HG03064 (cell line): ENCODE measurements around the gene PLAC1.

Source experiments
- ATAC-seq: cut with Tn5 transposase; IDR thresholded peaks from one replicate; pipeline ENCODE4 v1.9.1; 2021; ENCODE audit warnings: low read depth; ENCODE audit not compliant: unreplicated experiment

The PLAC1 gene

DNA sequence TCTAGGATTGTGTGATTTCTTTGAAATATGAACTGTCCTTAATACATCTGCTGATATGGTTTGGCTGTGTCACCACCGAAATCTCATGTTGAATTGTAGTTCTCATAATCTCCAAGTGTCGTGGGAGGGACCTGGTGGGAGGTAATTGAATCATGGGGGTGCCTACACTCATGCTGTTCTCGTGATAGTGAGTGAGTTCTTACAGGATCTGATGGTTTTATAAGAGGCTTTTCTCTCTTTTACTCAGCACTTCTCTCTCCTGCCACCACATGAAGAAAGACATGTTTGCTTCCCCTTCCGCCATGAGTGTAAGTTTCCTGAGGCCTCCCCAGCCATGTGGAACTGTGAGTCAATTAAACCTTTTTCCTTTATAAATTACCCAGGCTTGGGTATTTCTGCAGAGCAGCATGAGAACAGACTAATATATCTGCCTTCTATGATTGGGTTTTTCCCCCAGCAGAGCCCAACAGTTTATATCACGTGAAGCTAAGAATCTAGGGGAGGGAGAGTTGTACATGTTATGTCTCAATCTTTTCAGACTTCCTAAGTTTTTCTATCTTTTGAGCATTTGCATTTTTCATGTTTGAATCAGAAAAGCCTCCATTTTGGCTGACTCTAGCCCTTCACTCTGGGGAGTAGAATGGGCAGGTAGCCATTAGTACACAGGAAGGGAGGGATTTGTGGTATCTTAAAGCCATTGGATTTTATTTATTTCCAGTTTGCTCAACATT is 58.9 kb downstream of the PLAC1 start:
- ATAC-seq, result no peak

DNA sequence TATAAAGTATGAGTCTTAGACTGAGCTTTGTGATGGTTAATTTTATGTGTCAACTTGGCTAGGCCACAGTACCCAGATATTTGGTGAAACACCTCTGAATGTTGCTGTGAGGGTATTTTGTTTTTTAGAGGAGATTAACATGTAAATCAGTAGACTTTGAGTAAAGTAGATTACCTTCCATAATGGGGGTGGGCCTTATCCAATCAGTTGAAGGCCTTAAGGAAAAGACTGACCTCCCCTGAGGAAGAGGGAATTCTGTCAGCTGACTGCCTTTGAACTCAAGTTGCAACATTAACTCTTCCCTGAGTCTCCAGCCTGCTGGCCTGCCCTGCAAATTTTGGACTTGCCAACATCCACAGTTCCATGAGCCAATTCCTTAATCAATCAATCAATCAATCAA is 66.0 kb downstream of the PLAC1 start:
- no peak for ATAC-seq

DNA sequence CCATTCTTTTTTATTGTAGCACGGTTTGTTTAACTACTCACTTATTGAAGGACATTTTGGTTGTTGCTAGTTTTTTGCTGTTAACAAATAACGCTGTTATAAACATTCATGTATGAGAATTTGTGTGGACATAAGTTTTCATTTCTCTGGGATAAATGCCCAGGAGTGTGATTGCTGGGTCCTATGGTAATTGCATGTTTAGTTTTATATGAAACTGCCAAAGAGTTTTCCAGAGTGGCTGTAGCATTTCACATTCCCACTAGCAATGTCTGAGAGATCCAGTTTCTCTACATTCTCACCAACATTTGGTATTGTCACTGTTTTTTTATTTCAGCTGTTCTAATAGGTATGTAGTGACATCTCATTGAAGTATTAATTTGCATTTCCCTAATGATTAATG is 66.8 kb downstream of the PLAC1 start:
- no peak for ATAC-seq

DNA sequence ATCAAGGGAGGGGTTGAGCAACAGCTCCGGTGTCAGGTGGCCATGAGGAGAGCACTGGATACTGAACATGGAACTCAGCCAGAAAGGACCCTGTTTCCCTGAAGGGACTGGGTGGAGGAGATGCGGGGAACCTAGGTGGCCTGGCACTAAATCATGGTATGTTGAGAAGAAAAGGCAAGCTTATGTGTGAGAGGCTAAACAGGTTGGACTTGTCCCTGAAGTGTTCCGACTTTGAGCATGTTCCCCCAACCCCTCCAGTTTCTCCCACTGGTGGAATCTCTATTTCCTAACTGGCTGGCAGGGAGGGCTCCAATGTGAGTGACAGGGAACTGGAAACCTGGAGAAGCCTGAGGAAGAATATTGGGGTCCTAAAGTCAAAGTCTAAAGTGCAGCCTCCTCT is 69.5 kb downstream of the PLAC1 start:
- no peak for ATAC-seq

DNA sequence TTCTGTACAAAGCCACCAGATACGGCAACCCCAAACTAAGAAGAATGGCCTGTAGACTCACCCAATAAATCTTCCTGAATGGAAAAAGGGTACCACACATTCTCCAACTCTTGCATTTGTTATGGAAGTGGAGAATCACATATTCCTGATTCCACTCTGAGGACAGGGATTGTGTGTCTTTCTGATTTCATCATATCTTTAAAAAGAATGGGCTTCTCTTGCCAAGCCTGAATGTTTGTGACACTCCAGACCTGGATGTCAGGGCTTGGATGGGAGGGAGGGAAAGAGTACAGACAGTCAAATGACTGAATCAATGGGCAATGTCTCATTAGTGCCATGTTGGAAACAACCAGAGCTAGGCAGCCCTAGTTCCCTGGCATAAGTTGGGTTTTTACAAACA is 77.4 kb downstream of the PLAC1 start:
- ATAC-seq, result no peak

DNA sequence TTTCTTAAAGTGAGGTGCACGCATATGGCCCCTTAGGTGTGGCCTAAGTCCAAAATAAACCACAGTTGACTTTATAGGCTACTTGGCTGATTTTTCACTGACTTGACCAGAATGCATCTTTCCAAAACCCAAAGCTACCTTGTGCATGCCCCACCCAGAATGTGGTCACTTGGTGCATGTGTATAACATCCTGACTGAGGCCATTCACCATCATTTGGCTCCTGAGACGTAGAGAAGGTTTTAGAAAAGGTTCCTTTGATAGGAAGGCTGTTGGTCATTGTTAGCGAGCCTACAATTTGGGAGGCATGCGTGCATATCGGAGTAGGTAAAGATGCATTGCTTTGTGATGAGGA is 84.6 kb downstream of the PLAC1 start:
- no peak for ATAC-seq

DNA sequence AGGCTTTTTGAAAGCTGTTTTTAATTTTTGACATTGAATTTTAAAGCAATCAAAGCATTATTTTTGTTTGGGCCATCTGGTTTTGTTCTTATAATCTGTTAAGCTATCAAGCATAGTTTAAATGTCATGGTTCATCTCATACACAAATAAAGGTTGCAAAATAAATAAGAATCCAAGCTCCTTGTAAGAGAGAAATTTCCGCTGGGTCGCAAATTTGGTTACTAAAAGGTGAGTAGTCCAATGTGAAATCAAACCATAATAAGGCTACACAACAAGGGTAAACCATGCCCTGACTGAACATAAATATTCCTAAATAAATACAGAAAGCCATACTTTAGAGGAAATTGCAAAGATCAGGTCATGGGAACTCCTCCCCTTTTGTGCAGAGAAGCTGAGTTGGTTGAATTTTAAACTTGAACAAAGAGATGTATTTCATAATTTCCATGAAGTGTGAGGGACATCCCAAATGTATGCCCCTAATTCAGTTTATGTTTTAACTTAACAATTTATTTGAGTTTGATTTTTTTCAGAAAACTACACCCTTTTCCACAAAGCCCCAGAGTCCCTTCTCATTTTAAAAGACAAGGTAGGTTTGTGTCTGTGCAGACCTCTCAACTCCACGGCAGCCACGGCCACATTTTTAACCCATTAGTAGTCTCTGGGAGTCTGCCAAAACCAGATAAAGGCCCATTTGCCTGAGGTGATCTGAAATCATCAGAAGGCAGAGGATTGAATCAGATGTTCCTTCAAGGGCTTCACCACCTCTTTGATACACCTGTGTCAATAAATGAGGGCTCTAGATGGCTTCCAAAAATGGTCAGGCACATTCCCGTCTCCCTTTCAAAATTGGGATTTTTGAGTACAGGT is 85.2 kb downstream of the PLAC1 start:
- no peak for ATAC-seq

DNA sequence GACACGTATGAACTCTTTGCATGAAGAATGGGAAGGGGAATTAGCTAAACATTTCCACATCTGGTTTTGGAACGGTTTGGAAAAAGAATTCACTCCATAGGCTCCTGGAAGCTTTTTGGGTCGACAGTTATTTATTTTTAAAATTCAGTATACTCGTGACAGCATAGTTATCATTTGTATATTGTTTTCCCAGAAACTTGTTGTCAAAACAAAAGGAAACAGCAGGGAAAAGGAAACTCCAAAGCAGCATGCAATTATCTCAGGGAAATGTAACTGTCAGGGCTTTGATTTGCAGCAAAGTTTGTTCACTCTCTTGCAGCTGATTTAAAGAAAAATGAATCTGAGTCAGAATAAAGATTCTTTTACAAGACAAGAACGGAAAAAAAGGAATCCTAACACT is 86.5 kb downstream of the PLAC1 start:
- ATAC-seq, result no peak

DNA sequence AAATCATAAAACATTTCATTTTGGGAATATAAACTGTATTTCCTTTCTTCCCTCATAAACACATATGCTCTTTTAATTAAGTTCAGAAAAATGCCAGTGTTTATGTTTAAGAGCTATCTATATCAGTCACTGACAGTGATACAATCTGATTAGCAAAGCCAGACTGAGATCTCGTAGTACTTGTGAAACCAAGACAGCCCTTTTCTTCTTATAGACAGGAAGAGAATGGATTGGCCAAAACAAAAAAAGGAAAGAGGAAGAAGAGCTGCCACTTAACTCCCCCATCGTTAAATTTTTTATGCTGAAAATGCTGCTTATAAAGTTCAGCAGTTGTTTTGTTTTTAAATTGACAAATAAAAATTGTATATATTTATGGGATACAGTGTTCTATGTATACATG is 87.4 kb downstream of the PLAC1 start:
- no peak for ATAC-seq

DNA sequence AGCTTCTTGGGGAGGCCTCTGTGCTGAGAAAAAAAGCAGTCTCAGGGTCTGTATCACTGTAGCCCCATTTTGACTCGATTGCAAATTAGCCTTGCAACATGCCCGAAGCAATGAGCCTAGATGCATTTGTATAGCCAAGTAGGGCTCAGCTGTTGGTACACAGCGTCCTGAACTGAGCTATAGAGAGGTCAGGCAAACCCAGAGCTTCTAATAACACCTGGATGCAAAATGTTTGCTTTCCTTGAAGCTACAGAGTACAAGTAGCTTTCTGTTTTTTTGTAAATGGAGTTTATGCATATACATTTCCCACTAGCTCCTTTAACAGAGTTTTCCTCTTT is 87.8 kb downstream of the PLAC1 start:
- ATAC-seq, result no peak

DNA sequence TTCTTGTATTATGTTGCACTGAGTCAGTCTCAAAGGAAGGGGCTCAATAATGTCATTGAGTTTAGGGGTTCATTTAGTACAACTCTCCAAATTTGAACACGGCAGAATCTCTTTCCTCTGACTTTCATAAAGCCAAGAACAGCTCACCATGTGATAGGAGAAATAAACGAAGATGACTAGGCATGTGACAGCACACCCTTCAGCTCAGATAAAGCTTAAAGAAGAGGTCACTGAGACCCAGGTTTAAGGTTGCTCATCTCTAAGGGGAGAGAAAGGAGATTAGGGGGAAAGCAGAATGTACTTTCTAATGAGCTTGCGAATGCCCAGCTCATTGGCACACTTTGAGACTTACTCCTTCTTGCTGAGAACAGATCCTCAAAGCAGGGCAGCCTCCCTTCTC is 89.0 kb downstream of the PLAC1 start:
- ATAC-seq, result no peak

DNA sequence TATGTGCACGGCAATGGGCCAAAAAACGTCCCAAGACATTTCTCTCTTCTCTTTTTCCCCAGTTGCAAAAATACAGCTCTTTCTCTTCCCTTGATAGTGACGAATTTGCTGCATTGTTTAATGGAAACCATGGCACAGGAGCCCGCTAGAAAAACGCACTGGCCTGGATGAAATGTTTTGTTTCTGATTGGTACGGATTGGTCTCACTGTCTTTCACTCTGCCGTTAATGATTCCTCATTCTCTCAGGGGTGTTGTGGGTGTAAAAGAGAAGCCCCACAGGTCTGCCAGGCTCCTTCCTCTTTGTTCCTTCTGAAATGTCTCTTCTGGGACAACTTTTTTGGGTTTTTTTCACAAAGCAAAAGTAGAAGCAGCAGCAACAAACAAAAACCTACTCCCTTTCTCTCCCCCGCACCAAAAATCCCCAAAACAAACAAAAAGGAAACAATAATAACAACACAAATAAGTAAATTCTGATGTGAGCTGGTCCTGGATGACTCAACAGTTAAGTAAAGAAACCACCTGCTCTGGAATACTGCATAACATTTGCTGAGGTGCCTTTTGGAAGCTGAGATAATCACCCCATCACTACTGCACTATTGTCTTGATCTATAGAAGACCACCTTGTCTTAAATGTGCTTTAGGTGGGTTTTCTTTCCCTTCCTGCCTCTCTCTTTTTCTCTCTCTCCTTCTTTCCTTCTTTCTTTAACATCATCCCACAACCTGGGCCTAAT is 89.8 kb downstream of the PLAC1 start:
- no peak for ATAC-seq

DNA sequence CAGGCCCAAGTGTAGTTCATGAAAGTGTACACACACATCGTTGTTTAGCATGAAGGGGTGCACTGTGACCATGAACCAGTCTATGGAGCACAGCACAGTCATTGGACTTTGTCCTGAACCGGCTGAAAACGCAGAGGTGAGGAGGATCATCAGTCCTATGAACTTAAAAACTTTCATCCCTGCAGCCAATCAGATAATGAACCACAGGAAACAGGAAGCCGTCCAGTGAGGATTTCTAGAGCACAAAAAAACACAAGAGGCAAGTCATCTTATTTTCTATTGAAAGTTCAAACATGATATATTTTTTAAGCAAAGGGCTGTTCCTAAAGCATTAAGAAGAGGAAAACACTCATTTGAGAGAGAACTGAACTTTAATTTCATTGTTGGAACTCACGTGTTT is 91.8 kb downstream of the PLAC1 start:
- ATAC-seq, result no peak

DNA sequence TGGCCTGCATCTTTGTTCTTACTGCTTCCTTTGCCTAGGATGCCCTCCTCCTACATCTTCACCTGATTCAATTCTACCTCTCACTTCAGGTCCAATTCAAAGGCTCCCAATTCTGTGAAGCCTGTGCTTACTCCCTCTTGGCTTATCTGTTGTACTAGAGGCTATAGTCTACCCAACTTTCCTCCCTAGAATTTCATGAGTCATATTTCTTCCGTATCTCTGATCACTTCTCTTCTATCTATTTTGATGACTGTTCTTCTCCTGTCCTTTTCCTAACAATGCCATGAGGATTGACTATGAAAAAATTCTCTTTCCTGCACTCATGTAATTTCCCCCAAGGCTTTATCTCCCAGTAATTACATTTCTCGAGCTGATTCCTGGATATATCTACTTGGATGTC is 96.3 kb downstream of the PLAC1 start:
- ATAC-seq, result no peak

DNA sequence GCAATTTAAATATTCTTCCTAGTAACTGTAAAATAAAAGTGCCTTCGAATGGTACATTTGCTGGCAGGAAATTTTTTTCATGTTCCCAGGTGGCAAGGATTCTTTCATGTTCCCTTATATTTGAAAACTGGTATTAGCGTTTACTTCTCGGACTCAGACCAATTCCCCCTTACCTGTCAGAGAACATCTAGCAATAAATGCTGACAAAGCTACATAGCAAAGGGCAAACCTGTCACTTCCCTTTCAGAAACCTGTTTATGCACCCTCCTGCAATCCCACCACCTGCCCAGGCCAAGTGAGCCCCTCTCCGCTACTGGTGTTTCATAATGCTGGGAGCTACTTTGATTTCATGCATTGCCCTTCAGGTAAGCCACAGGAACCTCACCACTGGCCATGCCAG is 100.1 kb downstream of the PLAC1 start:
- ATAC-seq, result no peak

DNA sequence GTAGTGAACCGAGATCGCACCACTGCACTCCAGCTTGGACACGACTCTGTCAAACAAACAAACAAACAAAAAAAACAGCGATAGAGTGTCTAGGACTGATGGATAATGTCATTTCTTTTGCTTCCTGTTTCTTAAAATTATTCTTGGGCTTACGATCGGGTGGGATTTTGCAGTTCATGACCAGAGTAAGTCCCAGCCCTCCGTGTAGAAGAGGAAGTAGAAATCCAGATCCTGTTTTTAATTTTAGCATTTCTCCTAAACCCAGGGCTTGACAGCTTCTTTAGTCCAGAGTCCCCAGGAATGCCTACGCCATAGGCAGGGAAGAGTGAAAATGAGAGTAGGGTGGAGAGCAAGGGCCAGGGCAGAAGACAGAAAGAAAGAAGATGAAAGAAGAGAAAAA is 104.0 kb downstream of the PLAC1 start:
- ATAC-seq, result no peak

DNA sequence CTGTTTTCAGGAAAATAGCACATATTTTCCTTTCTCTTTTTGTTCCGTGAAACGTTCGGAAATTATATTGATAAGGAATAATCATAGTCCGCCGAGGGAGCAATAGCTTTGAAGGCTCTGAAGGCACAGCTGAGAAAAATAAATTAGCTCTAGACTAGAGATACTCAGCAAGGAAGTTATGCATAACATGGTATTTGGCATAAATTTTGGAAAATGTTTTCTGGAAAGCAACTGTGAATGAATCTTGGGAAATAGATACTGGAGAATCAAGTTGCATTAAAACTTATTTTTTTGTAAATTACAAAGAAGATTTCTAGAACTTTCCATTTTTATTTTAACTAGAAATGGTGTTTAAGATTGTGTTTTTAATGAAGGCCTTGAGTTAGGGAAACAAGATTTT is 105.9 kb downstream of the PLAC1 start:
- ATAC-seq, result no peak

DNA sequence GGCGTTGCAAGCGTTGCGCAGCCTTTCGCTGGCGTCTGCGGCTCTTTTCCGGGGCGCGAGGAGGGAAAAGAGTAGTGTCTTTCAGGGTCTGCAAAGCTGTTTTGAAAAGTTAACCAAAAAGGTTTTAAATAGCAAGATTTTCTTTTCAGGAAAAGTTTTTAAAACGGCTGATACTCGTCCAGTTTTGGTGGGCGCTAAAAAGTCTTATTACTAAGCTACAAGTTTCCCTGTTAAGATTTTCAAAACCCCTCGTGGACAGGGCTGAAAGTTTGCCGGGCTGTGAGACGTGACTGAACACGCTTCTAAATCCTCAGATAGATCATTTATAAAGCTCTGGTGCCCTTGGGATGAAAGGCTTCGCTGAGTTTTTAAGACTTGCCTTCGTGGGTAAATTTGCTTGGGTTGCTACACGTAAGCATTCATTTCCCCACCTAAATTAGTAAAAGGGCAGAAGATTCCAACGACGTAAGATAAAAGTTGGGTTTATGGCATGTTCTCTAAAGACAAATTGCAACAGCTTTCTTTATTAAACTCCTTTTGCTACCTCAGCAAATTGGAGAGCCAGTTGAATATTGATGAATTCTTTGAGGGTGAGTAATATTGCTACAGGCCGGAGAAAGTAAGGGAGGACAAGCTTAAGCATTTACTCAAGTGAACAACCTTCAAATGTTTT is 106.8 kb downstream of the PLAC1 start:
- no peak for ATAC-seq

DNA sequence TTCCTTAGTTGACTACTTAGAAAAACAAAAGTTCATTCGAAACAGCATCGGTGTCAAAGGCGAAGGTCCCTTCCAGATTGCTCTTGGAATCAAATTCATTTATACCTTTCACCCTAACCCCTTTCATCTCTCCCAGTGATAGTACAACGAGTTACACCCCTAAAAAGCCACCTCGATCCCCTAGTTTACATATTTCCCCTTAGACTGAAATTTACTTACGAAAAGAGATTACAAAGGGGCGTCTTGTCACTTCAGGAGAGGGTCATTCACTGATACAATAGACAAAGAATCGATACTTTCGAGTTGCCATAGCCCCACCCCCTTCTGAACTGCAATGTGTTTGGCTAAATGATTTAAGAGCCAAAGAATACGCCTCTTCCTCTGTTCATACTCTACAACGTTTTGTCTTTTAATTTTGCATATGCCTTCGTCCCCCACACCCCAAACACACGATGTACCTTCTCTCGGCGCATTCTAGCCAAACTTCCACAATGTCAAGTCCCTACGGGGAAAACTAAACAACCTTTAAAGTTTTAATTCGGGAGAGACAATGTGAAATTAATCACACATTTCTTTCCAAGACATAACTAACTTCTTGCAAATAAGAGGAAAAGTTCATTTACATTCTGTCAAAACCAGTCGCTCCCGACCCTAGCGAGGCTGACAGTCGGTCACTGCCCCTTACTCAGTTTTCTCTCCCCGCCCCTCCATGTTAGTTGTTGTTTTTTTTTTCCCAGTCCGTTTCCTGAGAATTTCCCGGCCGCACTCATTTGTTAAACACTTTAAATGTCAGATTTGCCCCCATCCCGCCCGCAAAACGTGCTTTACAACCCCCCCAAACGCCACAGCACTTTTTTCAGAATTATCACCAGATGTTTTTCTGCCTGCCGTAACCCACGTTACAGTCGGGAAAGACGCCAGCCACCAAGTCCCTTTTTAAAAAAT is 109.7 kb downstream of the PLAC1 start:
- no peak for ATAC-seq

DNA sequence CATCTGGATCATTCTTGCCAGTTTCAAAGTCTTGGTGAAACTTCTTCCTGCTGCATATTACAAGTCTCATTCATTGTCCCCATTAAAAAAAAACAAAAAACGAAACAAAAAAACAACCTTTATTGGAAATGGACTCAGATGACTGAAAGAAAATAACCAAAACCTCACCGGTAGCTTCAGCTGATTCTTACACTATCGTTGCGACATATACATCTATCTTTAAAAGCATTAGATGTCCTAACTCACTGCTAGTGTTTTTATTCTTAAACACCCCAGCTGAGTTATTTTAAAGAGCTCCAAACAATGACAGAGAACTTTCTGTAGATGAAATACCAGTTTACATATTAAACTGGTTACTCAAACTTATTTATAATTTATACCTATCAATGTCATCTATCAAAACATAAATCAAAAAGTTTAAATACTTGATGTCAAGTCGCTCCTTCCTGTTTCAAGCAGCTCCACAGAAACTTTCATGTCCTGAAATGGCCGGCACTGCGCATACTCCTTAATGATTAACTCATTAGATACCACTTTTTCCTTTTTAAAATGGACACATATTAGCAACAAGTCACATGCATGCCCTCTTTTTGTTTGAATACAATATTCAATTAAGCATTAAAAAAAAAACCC is 111.1 kb downstream of the PLAC1 start:
- ATAC-seq, result no peak
